GM15510 (cell line): Measurements from ENCODE around the gene DAB1.

Experiments
- POLR2A ChIP-seq: IDR thresholded peaks from 3 replicates; pipeline ENCODE4 v1.6.1; 2011; ENCODE audit warnings: borderline replicate concordance; ENCODE audit not compliant: insufficient read length; ENCODE audit errors: extremely low read depth

DAB1 gene

DNA sequence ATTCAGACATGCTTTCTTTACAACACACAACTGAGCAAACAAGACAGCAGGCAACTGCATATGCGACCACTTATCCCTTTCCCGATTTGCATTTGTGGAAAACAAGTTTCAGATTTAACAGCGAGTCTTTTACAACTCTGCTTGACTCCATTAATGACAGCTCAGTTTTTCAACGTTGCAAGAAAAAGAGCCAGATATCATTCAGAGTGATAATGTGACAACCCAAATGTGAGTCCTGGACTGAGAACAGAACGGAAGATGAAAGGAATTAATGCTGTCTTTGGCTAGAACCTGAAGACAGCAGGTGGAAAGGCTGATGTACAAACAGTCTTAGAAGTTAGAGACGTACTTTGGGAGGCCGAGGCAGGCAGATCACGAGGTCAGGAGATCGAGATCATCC lies 375.0 kb downstream of the DAB1 start:
- no peak for TF ChIP-seq POLR2A

- no peak for TF ChIP-seq POLR2A
These were observed 377.4 kb downstream of the DAB1 start for GRCh38 chr1:57046462-57046861.

DNA sequence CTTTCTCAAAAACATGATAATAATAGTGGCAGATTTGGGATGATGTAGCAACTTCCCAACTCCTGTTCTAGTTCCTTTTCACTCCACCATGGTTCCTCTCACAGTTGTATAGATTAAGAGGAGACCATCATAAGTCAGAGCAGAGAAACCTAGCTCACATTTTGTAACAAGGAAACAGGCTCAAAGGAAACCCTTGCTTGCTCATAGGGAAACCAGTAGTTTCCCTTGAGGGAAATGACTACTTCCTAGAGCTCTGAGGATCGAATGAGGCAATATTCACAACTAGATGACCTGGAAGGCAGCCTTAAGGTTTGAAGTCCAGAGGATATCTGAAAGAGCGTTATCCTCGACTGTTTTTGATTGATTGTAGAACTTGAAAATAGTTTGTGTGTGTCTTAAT lies 382.0 kb downstream of the DAB1 start:
- TF ChIP-seq POLR2A = no peak

- no peak for TF ChIP-seq POLR2A
These were observed 383.0 kb downstream of the DAB1 start for GRCh38 chr1:57040811-57041210.

DNA sequence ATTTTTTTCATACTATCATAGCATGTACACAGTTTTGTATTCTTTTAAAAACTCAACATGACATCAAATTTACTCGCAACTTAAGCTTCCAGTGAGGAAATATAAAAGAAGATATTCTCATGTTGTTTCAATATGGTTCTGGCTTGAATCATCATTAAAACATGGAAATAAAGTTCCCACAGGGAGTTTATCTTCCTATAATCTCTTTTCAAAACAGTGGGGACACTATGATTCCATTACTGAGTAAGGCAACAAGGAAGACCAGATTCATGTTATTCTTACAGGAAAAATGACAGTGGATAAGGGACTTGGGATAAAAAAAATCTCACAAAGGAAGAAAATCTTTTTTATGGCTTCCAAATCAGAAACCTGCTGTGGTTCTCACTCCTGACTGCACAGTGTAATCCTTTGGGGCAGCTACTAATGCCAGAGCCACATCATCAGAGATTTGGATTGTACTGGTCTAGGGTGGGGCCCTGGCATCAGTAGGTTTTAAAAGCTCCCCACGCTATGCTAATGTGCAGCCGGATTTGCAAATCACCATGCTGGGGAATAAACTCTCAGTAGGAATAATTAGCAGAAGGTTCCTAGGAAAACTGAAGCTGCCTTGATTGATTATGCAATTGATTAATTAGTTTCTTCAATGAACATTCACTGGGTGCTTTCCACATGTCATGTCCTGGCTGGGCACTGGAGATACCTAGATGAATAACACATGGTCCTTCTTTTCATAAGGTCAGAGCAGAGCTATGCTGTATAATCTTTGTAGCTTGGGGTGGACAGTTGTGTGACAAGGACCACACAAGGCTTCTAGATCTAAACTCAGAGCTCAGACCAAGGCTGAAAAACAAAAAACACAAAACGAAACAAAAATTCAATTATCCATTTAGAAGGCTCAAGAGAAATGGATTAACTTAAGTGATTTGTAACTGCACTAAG lies 386.9 kb downstream of the DAB1 start:
- TF ChIP-seq POLR2A = no peak

DNA sequence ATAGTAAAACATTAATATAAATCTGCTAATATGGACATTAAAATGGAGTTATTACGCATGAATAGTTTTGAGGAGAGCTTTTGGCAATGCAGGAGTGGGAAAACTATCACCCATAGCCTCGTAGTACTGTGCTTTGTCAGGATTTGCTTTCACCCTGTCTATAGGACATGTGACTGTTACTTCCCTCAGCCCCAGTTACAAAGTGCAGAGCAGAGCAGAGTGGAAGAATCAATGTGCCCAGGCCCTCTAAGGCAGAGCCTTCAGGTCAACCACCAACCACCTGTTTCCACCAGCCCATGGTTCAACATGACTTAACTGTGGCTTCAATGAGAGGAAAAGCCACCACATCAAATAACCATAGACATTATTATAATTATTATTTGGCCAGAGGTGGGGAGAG lies 389.1 kb downstream of the DAB1 start:
- no peak for TF ChIP-seq POLR2A

DNA sequence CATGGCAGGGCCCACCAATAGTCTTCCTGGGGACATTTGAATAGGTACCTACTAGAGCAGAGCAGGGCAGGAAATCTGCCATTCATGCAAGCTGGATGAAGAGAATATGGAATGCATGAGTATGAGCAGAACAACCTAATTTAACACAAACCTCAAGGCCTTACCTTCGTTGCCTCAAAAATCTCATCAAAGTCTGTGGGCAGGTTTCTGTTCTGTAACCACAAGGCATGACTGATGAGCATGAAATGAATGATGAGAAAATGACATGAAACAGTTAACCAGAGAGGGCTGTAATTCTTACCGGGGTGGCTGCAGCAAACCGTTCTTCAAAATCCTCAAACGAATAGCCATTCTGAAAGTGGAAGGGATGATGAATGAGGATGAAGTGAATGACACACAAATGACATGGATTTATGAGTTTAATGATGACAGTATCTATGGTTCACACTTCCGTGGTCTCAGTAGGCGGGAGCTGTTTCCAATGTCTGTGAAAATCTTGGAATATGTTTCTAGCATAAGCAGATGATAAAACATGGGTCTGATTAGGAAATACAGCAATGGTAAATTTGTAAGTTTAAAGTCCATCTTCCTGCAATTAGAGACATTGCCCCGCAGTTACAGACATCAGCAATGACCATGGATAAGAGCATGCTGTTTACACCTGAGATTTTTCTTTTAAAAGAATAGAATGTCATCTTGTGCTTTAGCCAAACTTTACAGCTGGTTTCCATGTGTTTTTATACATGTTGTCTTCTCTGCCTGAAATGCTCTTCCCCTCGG lies 390.4 kb downstream of the DAB1 start:
- TF ChIP-seq POLR2A = no peak

DNA sequence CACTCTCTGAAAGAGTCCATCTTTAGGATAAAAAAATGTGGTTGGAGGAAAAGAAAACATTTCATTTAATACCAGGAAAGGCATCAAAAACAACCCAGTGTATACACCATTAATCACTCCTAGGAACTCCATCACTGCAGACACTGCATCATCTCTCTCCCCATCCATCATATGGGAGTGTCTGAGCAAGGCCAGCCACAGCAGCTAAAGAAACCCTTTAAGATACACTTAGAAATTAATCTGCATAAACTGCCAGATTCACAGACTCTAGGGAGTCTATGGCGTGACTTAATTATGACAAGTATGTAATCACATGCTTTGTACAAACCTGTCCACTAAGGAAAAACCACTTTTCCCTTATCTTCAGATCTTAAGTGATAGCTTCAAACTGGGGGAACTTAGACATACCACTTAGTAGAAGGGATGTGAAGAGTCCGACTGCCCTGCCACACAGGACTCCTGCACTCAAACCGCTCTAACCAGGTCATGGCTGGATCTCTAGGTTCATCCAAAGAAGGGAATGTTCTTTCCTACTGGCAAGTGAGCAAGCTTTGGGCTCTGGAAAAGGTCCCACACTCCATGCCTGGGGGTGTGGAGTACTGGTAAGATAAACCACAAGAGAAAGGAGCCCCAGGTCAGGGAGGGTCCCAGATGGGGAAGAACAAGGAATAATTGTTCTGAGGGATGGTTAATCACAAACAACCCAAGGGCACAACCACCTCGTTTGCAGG lies 397.1 kb downstream of the DAB1 start:
- TF ChIP-seq POLR2A = no peak

DNA sequence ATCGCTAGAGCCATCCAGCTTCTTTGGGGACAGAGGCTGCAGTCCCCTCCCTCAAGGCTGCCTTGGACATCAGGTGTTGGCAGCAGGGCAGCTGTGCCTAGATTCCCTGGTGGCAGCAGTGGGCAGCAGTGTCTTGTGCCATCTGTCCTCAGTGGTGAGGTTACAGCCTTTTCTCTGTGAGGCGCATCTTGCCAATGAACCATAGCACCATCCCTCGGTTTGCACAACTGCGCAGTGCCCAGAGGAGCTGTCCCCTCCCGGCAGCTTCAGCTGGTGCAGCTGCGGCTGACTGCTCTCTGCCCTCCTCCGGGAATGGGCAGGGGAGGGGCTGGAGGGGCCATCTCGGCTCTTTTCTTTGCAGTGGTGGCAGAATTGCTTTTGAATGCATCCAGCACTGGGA lies 399.0 kb downstream of the DAB1 start:
- TF ChIP-seq POLR2A = no peak

- no peak for TF ChIP-seq POLR2A
These were observed 399.4 kb downstream of the DAB1 start for GRCh38 chr1:57024428-57024827.

GRCh38 chr1:57020216-57020615 lies 403.6 kb downstream of the DAB1 start:
- TF ChIP-seq POLR2A = no peak

GRCh38 chr1:57019236-57019839 lies 404.5 kb downstream of the DAB1 start:
- TF ChIP-seq POLR2A = no peak

GRCh38 chr1:57018119-57018518 lies 405.7 kb downstream of the DAB1 start:
- TF ChIP-seq POLR2A = no peak

DNA sequence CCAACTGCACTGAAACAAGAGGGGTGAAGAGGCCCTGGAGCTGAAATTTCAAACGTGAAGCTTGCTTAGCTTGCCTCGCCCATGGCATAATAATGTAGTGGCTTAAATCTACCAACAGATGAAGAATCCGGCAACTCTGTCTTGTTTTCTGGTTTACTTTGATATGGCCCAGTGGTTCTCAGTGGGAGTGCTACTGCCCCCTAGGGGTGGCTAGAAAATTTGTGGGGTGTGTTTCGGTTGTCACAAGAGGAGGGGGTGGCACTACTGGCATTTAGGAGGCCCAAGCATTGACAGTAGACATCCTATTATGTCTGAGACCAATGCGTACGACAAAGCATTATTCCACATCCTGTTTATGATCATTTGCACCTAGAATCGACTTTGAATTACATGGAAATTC lies 406.1 kb downstream of the DAB1 start:
- TF ChIP-seq POLR2A = no peak

DNA sequence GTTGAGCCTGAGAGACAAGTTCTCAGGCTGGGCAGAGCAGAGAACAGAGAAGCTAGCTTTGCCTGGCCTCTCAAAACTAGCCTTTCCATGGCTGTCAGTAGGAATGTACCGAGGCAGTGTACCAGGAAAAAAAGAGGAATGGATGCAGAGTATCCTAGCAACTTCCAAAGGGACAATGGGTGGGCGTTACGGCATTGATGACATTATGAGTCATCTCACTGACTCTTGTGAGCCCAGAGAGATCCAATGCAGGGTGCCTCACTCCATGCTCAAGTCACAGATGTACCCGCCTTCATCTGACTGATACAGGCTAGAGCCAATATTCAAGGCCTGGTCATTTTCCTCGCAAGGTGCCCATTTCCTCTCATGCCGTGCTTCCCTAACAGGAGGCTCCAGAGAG lies 406.7 kb downstream of the DAB1 start:
- TF ChIP-seq POLR2A = no peak
